HepG2 (cell line): ENCODE measurements around the gene AEN. TPM values are rescaled to one million over a fixed set of nuclear protein-coding genes. Genes with fewer than 3 reads are reported as not detected.
A peak's percentile ranks its signal among the peaks of the same experiment; 100 is the strongest.

Source experiments
- AGO2 ChIP-seq: fragments of 200-400 bp; formaldehyde crosslinking; optimal IDR thresholded peaks from 2 replicates; pipeline ENCODE3; 2017; ENCODE audit warnings: mild to moderate bottlenecking, low read depth, low read length, moderate library complexity
- CENPBD1 ChIP-seq: sonication (generic); formaldehyde crosslinking; IDR thresholded peaks from 2 replicates; pipeline ENCODE4 v1.8.0; 2022; ENCODE audit warnings: missing genetic modification reagents, low read depth, mild to moderate bottlenecking, borderline replicate concordance
- FUBP1 ChIP-seq: sonication (generic); formaldehyde crosslinking; IDR thresholded peaks from 2 replicates; pipeline ENCODE4 v1.5.1; 2020; ENCODE audit warnings: missing genetic modification reagents, mild to moderate bottlenecking, borderline replicate concordance
- MXD3 ChIP-seq: IDR thresholded peaks from 2 replicates; pipeline ENCODE4 v1.6.1; 2016; ENCODE audit warnings: mild to moderate bottlenecking, missing biosample characterization, missing genetic modification reagents
- MXI1 ChIP-seq: IDR thresholded peaks from 3 replicates; pipeline ENCODE4 v1.6.1; 2012; ENCODE audit warnings: low read depth, low read length, inconsistent platforms, borderline replicate concordance
- NFKBIZ ChIP-seq: IDR thresholded peaks from 2 replicates; pipeline ENCODE4 v1.6.1; 2018; ENCODE audit warnings: missing genetic modification reagents, missing compliant biosample characterization
- NR2F1 ChIP-seq, 2 experiments: fragments of 450-650 bp in 1 of 2; formaldehyde crosslinking in 1 of 2; IDR thresholded peaks; 2 replicates each; pipeline versions ENCODE4 v1.5.0 to v1.6.1; 2016 to 2020; ENCODE audit warnings: mild to moderate bottlenecking in 1 of 2, missing compliant biosample characterization in 1 of 2, missing genetic modification reagents in 1 of 2, moderate library complexity in 1 of 2
- SALL2 ChIP-seq: sonication (generic); formaldehyde crosslinking; IDR thresholded peaks from 2 replicates; pipeline ENCODE4 v1.8.1; 2023; ENCODE audit warnings: mild to moderate bottlenecking, missing genetic modification reagents, inconsistent platforms
- SIN3A ChIP-seq: IDR thresholded peaks from 2 replicates; pipeline ENCODE4 v1.6.1; 2011; ENCODE audit warnings: low read depth, mild to moderate bottlenecking, control low read depth, low read length, borderline replicate concordance
- SRSF1 ChIP-seq: fragments of 200-400 bp; formaldehyde crosslinking; optimal IDR thresholded peaks from 2 replicates; pipeline ENCODE3; 2017; ENCODE audit warnings: mild to moderate bottlenecking, low read depth, low read length, moderate library complexity
- TMF1 ChIP-seq: sonication (generic); formaldehyde crosslinking; IDR thresholded peaks from 2 replicates; pipeline ENCODE4 v1.8.1; 2022; ENCODE audit warnings: low read depth, missing genetic modification reagents
- ZNF225 ChIP-seq: sonication (generic); formaldehyde crosslinking; IDR thresholded peaks from 2 replicates; pipeline ENCODE4 v1.4.0; 2020; ENCODE audit warnings: mild to moderate bottlenecking, missing genetic modification reagents
- ZNF296 ChIP-seq: sonication (generic); formaldehyde crosslinking; conservative IDR thresholded peaks from 2 replicates; pipeline ENCODE4 v1.5.0; 2020; ENCODE audit warnings: mild to moderate bottlenecking, missing genetic modification reagents
- ZNF430 ChIP-seq: sonication (generic); formaldehyde crosslinking; IDR thresholded peaks from 2 replicates; pipeline ENCODE4 v1.9.0; 2021; ENCODE audit warnings: mild to moderate bottlenecking, missing genetic modification reagents
- ZNF557 ChIP-seq: sonication (generic); formaldehyde crosslinking; IDR thresholded peaks from 2 replicates; pipeline ENCODE4 v1.4.0; 2020; ENCODE audit warnings: missing genetic modification reagents
- ZNF792 ChIP-seq: IDR thresholded peaks from 2 replicates; pipeline ENCODE4 v1.6.1; 2016
- ZSCAN30 ChIP-seq: sonication (generic); formaldehyde crosslinking; IDR thresholded peaks from 2 replicates; pipeline ENCODE4 v1.5.0; 2020; ENCODE audit warnings: mild to moderate bottlenecking, missing genetic modification reagents
- polyA plus RNA-seq, 8 experiments: library from polyadenylated mRNA; depleted of rRNA in 3 of 8; stranded (reverse) in 7 of 8; unstranded in 1 of 8; fragments of >200 nt; fragmentation: Illumina TruSeq in 4 of 8; extraction: Trizol in 4 of 8; gene quantifications; 2 replicates each; pipeline versions ENCODE4 v1.2.1 to v1.2.3, GENCODE V29; 2011 to 2016; ENCODE audit warnings: low read depth in 4 of 8, missing spikeins in 1 of 8, mixed read lengths in 1 of 8; ENCODE audit not compliant: insufficient read depth in 1 of 8
- total RNA-seq, 5 experiments: library from RNA; depleted of rRNA; stranded (reverse); fragments of >200 nt; fragmentation: Illumina TruSeq; extraction: Trizol; gene quantifications; 2 replicates each; pipeline ENCODE4 v1.2.3, GENCODE V29; 2016; ENCODE audit warnings: low read depth in 1 of 5
- TF ChIP-seq, protein P1 (sequence below): IDR thresholded peaks from 2 replicates; pipeline ENCODE4 v1.6.1; 2016
- TF ChIP-seq, protein P2 (sequence below): sonication (generic); formaldehyde crosslinking; IDR thresholded peaks from 2 replicates; pipeline ENCODE4 v1.4.0; 2020; ENCODE audit warnings: low read depth, mild to moderate bottlenecking, missing genetic modification reagents

AEN gene
- total and polyA plus RNA-seq, 2 of the 13 experiments (the other 11 are each of a cell fraction or from before 2014, with no cell fraction given), result 51.3 to 118 TPM

DNA sequence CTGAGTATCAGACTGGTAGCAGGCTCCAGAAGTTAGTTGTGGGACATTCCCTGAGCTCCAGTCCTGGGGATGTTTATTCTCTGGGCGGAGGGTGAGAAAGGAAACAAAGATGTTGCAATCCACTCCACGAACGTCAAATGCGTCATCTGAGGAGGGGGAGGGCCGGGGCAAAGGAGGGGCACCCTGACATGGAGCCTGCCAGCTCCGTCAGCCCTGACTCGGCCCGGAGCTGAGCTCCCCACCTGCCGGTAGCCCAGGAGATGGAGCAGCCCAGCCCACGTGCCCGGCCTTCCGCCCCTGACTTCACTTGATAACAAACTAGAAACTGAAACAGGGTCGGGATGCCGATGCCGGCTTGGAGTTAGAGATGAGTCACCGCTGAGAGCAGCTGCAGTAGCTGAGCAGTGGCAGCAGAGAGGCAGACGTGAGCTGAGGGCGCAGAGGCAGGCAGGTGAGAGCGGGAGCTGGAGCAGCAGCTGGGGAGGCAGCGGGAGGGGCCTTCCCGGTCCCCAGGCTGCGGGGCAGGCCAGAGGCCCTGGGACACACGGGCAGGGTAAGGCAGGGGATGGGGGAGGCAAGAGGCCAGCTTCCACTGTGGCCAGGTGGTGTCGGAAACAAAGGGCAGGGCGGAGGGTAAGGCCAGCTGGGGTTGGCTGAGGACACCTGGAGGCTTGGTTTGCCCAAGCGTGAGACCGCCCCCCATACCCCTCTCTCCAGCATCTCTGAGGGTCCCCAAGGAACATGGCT lies 17.7 kb downstream of the AEN start, which contains the start of gene ISG20 (continued):
- no peak for TF ChIP-seq ZNF225 (CRISPR knock-in tag)
- TF ChIP-seq ZSCAN30 (CRISPR knock-in tag), result no peak
- TF ChIP-seq FUBP1, result no peak
- no peak for TF ChIP-seq SRSF1
- no peak for TF ChIP-seq ZNF296 (CRISPR knock-in tag)
- TF ChIP-seq, protein P1, sequence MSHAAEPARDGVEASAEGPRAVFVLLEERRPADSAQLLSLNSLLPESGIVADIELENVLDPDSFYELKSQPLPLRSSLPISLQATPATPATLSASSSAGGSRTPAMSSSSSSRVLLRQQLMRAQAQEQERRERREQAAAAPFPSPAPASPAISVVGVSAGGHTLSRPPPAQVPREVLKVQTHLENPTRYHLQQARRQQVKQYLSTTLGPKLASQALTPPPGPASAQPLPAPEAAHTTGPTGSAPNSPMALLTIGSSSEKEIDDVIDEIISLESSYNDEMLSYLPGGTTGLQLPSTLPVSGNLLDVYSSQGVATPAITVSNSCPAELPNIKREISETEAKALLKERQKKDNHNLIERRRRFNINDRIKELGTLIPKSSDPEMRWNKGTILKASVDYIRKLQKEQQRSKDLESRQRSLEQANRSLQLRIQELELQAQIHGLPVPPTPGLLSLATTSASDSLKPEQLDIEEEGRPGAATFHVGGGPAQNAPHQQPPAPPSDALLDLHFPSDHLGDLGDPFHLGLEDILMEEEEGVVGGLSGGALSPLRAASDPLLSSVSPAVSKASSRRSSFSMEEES (CRISPR knock-in tag), result peak; percentile 82
- peak in 1 of 2 experiments; percentile 29; a peak in 1 of 4 replicates for TF ChIP-seq NR2F1 (CRISPR knock-in tag; IDR thresholded peaks at IDR 0.05)
- TF ChIP-seq TMF1, result no peak
- TF ChIP-seq, protein P2, sequence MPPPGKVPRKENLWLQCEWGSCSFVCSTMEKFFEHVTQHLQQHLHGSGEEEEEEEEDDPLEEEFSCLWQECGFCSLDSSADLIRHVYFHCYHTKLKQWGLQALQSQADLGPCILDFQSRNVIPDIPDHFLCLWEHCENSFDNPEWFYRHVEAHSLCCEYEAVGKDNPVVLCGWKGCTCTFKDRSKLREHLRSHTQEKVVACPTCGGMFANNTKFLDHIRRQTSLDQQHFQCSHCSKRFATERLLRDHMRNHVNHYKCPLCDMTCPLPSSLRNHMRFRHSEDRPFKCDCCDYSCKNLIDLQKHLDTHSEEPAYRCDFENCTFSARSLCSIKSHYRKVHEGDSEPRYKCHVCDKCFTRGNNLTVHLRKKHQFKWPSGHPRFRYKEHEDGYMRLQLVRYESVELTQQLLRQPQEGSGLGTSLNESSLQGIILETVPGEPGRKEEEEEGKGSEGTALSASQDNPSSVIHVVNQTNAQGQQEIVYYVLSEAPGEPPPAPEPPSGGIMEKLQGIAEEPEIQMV (CRISPR knock-in tag), result no peak
- peak; percentile 74 for TF ChIP-seq AGO2
- TF ChIP-seq ZNF792 (CRISPR knock-in tag), result peak; percentile 76
- peak; percentile 90; the same call in 1 of the 2 replicates for TF ChIP-seq ZNF430 (CRISPR knock-in tag)
- peak; percentile 70 for TF ChIP-seq MXD3 (CRISPR knock-in tag)
- peak; percentile 63; the same call in 1 of the 2 replicates for TF ChIP-seq SIN3A
- peak; percentile 93; the same call in 1 of the 2 replicates for TF ChIP-seq SALL2 (CRISPR knock-in tag)
- TF ChIP-seq MXI1, result peak; percentile 93; the same call in 2 of the 3 replicates
- no peak; the same call in 1 of the 2 replicates for TF ChIP-seq CENPBD1 (CRISPR knock-in tag)
- peak; percentile 65; the same call in 1 of the 2 replicates for TF ChIP-seq ZNF557
- TF ChIP-seq NFKBIZ, result peak; percentile 59; the same call in 1 of the 2 replicates
